ENCODE results near the gene SUSD4. TPM values are rescaled to one million over a fixed set of nuclear protein-coding genes. Genes with fewer than 3 reads are reported as not detected.

SUSD4 gene
- total and polyA plus RNA-seq, 12 donors, result 1.5 to 26.9 (median 7.0) TPM

- Histone ChIP-seq H3K27ac (no peak overlapping the region), H3K9me3 (replicated peaks in 1 of 3) (no peaks in the 10 kb centered on the region), H3K36me3 (replicated peaks in 1 of 2) (no peaks in the 10 kb centered on the region), H3K27me3 (no peaks in the 10 kb centered on the region), H3K4me1 (replicated peaks in 1 of 2) (no peaks in the 10 kb centered on the region), H3K4me3 (no peak overlapping the region)
- intact Hi-C loops (cut with DNase I), result no loop called here
- no peak for DNase-seq
- no peak for TF ChIP-seq POLR2A (IDR thresholded peaks at IDR 0.05)
- TF ChIP-seq CTCF (IDR thresholded peaks at IDR 0.05), result no peak
- WGBS, 4 donors, result 87 to 93% (median 91%) methylated on average over 5 of the region's 5 CpGs
These were observed 34.1 kb downstream of the SUSD4 start for GRCh38 chr1:223329664-223330415.

- Histone ChIP-seq H3K4me1 (replicated peaks in 1 of 2) (no peaks in the 10 kb centered on the region), H3K27ac (no peak overlapping the region), H3K9me3 (replicated peaks in 1 of 3) (no peaks in the 10 kb centered on the region), H3K27me3 (no peaks in the 10 kb centered on the region), H3K4me3 (no peak overlapping the region), H3K36me3 (replicated peaks in 1 of 2) (no peaks in the 10 kb centered on the region)
- intact Hi-C loops (cut with DNase I), result no loop called here
- no peak for DNase-seq
- TF ChIP-seq POLR2A (IDR thresholded peaks at IDR 0.05) (no peak), CTCF (IDR thresholded peaks at IDR 0.05) (no peak)
These were observed 34.7 kb downstream of the SUSD4 start for GRCh38 chr1:223329252-223329651.

- TF ChIP-seq POLR2A (IDR thresholded peaks at IDR 0.05) (no peak), CTCF (IDR thresholded peaks at IDR 0.05) (no peak)
- Histone ChIP-seq H3K4me1 (replicated peaks in 1 of 2) (no peaks in the 10 kb centered on the region), H3K27me3 (no peaks in the 10 kb centered on the region), H3K4me3 (no peak overlapping the region), H3K9me3 (replicated peaks in 1 of 3) (no peaks in the 10 kb centered on the region), H3K27ac (no peak overlapping the region), H3K36me3 (replicated peaks in 1 of 2) (no peaks in the 10 kb centered on the region)
- WGBS, 4 donors, result 92 to 94% (median 93%) methylated on average over 4 of the region's 4 CpGs
- intact Hi-C loops (cut with DNase I), result no loop called here
- DNase-seq, result no peak
These were observed 35.4 kb downstream of the SUSD4 start for GRCh38 chr1:223328566-223328965.

- Histone ChIP-seq H3K4me3 (no peak overlapping the region), H3K4me1 (replicated peaks in 1 of 2) (no peaks in the 10 kb centered on the region), H3K27me3 (no peaks in the 10 kb centered on the region), H3K36me3 (replicated peaks in 1 of 2) (no peaks in the 10 kb centered on the region), H3K27ac (no peak overlapping the region), H3K9me3 (replicated peaks in 1 of 3) (no peaks in the 10 kb centered on the region)
- no peak for TF ChIP-seq POLR2A (IDR thresholded peaks at IDR 0.05)
- TF ChIP-seq CTCF (IDR thresholded peaks at IDR 0.05), result no peak
- 29 to 63% (median 34%) methylated on average over 1 of the region's 1 CpG for WGBS, 4 donors
- intact Hi-C loops (cut with DNase I), result no loop called here
- no peak for DNase-seq
These were observed 37.2 kb downstream of the SUSD4 start for GRCh38 chr1:223326776-223327175.

All from adrenal gland (tissue), 12 donors.